Measurements from ENCODE around the gene COQ2. TPM values are rescaled to one million over a fixed set of nuclear protein-coding genes. Genes with fewer than 3 reads are reported as not detected.
"Not testable (repeated sequence)": the region's sequence is repeated elsewhere in the genome, so short reads cannot be mapped to it uniquely, and the experiment has no call there.

COQ2 gene
- total RNA-seq, 1 donor from 2014 or later: 9.5 TPM

- Histone ChIP-seq H3K4me3 (ENCODE audit: low read depth, low read length) (peak overlapping the region; percentile 44), H3K36me3 (ENCODE audit: control insufficient read depth, insufficient read depth, low read length) (no peaks in the 10 kb centered on the region), H3K27me3 (ENCODE audit: control insufficient read depth, insufficient read depth, low read length) (no peaks in the 10 kb centered on the region)
- FAIRE-seq: no peak
- TF ChIP-seq CTCF (IDR thresholded peaks at IDR 0.05; ENCODE audit: insufficient read depth, low read length, severe bottlenecking): no peak
- peak; percentile 29 for DNase-seq (ENCODE audit: low read depth)
These were observed 433 bp upstream of the COQ2 start for GRCh38 chr4:83285055-83285407.

- Histone ChIP-seq H3K36me3 (ENCODE audit: control insufficient read depth, insufficient read depth, low read length) (no peaks in the 10 kb centered on the region), H3K27me3 (ENCODE audit: control insufficient read depth, insufficient read depth, low read length) (no peaks in the 10 kb centered on the region), H3K4me3 (ENCODE audit: low read depth, low read length) (no peak overlapping the region)
- FAIRE-seq: no peak
- no peak for TF ChIP-seq CTCF (IDR thresholded peaks at IDR 0.05; ENCODE audit: insufficient read depth, low read length, severe bottlenecking)
- no peak for DNase-seq (ENCODE audit: low read depth)
These were observed 1.4 kb downstream of the COQ2 start for GRCh38 chr4:83283181-83283580.

GRCh38 chr4:83282049-83282535 lies 2.5 kb downstream of the COQ2 start:
- no peak for FAIRE-seq
- Histone ChIP-seq H3K4me3 (ENCODE audit: low read depth, low read length) (no peak overlapping the region), H3K27me3 (ENCODE audit: control insufficient read depth, insufficient read depth, low read length) (no peaks in the 10 kb centered on the region), H3K36me3 (ENCODE audit: control insufficient read depth, insufficient read depth, low read length) (no peaks in the 10 kb centered on the region)
- peak; percentile 61 for TF ChIP-seq CTCF (IDR thresholded peaks at IDR 0.05; ENCODE audit: insufficient read depth, low read length, severe bottlenecking)
- DNase-seq (ENCODE audit: low read depth): peak; percentile 58

GRCh38 chr4:83281307-83281706 lies 3.3 kb downstream of the COQ2 start:
- TF ChIP-seq CTCF (IDR thresholded peaks at IDR 0.05; ENCODE audit: insufficient read depth, low read length, severe bottlenecking): no peak
- Histone ChIP-seq H3K36me3 (ENCODE audit: control insufficient read depth, insufficient read depth, low read length) (no peaks in the 10 kb centered on the region), H3K27me3 (ENCODE audit: control insufficient read depth, insufficient read depth, low read length) (no peaks in the 10 kb centered on the region), H3K4me3 (ENCODE audit: low read depth, low read length) (no peak overlapping the region)
- FAIRE-seq: no peak
- DNase-seq (ENCODE audit: low read depth): no peak

- DNase-seq (ENCODE audit: low read depth) (no peak), FAIRE-seq (no peak)
- Histone ChIP-seq H3K4me3 (ENCODE audit: low read depth, low read length) (no peak overlapping the region), H3K36me3 (ENCODE audit: control insufficient read depth, insufficient read depth, low read length) (no peaks in the 10 kb centered on the region), H3K27me3 (ENCODE audit: control insufficient read depth, insufficient read depth, low read length) (no peaks in the 10 kb centered on the region)
- TF ChIP-seq CTCF (IDR thresholded peaks at IDR 0.05; ENCODE audit: insufficient read depth, low read length, severe bottlenecking): no peak
These were observed 8.1 kb downstream of the COQ2 start for GRCh38 chr4:83276299-83277040.

- not testable (repeated sequence) for H3K27me3 ChIP-seq (ENCODE audit: control insufficient read depth, insufficient read depth, low read length); H3K4me3 ChIP-seq (ENCODE audit: low read depth, low read length); FAIRE-seq; DNase-seq (ENCODE audit: low read depth); H3K36me3 ChIP-seq (ENCODE audit: control insufficient read depth, insufficient read depth, low read length)
These were observed 10.7 kb downstream of the COQ2 start for GRCh38 chr4:83273926-83274325.
